Kidney (tissue), 14 donors: ENCODE results near the gene DDA1. TPM values are rescaled to one million over a fixed set of nuclear protein-coding genes. Genes with fewer than 3 reads are reported as not detected.

ENCODE experiments used
- DNase-seq, 5 donors: peaks; one replicate each; pipeline ENCODE4 v3.0.0-alpha.2; 2013 to 2020
- FAIRE-seq: peaks from 2 replicates; lab custom pipeline; 2012; peaks lifted over from hg19 to GRCh38; lab: Jason Lieb, UNC
- H3K27ac ChIP-seq, 2 donors: one replicate each; pipeline ENCODE4 v1.7.0; 2013; ENCODE audit warnings: low read depth in 2 of 2, low read length in 2 of 2, inconsistent platforms in 1 of 2
- H3K27me3 ChIP-seq: one replicate; pipeline ENCODE4 v1.7.1; 2013; ENCODE audit warnings: low read length, inconsistent platforms; ENCODE audit not compliant: control insufficient read depth, insufficient read depth
- H3K36me3 ChIP-seq, 3 donors: one replicate each; pipeline versions ENCODE4 v1.7.0 to v1.7.1; 2013; ENCODE audit warnings: low read length in 3 of 3, control low read depth in 1 of 3, inconsistent platforms in 1 of 3; ENCODE audit not compliant: insufficient read depth in 3 of 3, control insufficient read depth in 2 of 3
- H3K4me1 ChIP-seq, 3 donors: one replicate each; pipeline versions ENCODE4 v1.7.0 to v1.7.1; 2013; ENCODE audit warnings: low read length in 3 of 3, inconsistent platforms in 1 of 3, low read depth in 1 of 3; ENCODE audit not compliant: control insufficient read depth in 2 of 3, insufficient read depth in 2 of 3
- H3K4me3 ChIP-seq, 3 donors: one replicate each; pipeline versions ENCODE4 v1.7.0 to v1.8.1; 2013; ENCODE audit warnings: low read length in 3 of 3, control low read depth in 1 of 3, inconsistent platforms in 1 of 3
- H3K9ac ChIP-seq, 3 donors: one replicate each; pipeline versions ENCODE4 v1.7.0 to v1.7.1; 2013; ENCODE audit warnings: low read length in 3 of 3, control low read depth in 1 of 3, inconsistent platforms in 1 of 3
- H3K9me3 ChIP-seq, 3 donors: one replicate each; pipeline versions ENCODE4 v1.7.0 to v1.7.1; 2013; ENCODE audit warnings: low read length in 3 of 3, control low read depth in 1 of 3, inconsistent platforms in 1 of 3; ENCODE audit not compliant: control insufficient read depth in 2 of 3, insufficient read depth in 1 of 3
- intact Hi-C: fragments of 100-400 bp; cut with DNase I; formaldehyde crosslinking; loops from one replicate; pipeline ENCODE4 v1.11.1; 2022
- polyA plus RNA-seq: library from polyadenylated mRNA; stranded (reverse); fragments of 350-450 nt; fragmentation: Illumina TruSeq; extraction: RNeasy Lipid Tissue Mini Kit (QIAGEN cat#74804); gene quantifications from one replicate; pipeline ENCODE4 v1.2.3, GENCODE V29; 2014; ENCODE audit warnings: low read depth, low replicate concordance; ENCODE audit not compliant: insufficient read depth
- total RNA-seq: library from RNA; stranded (reverse); fragmentation: NEBNext Ultra II Directional; extraction: Animal tissue kit (Norgen Biotek cat#: 25700); gene quantifications from one replicate; pipeline ENCODE4 v1.2.1, GENCODE V29; 2021
- TF ChIP-seq, protein P1 (sequence below): IDR thresholded peaks from 3 replicates; pipeline ENCODE4 v1.5.1; 2012; ENCODE audit warnings: mild to moderate bottlenecking, moderate library complexity, borderline replicate concordance; ENCODE audit not compliant: insufficient read depth; ENCODE audit errors: extremely low read depth
- donor health status: control.
- donor health status: control.
- donor health status: control.
- donor health status: control.
- donor health status: control.
- donor health status: DM: yes; HTN: yes; CAD: no.
- donor health status: Normal renal cell carcinoma (clear cell type).

The DDA1 gene
- total and polyA plus RNA-seq, 2 donors from 2014 or later: 27.7 to 35.9 TPM

DNA sequence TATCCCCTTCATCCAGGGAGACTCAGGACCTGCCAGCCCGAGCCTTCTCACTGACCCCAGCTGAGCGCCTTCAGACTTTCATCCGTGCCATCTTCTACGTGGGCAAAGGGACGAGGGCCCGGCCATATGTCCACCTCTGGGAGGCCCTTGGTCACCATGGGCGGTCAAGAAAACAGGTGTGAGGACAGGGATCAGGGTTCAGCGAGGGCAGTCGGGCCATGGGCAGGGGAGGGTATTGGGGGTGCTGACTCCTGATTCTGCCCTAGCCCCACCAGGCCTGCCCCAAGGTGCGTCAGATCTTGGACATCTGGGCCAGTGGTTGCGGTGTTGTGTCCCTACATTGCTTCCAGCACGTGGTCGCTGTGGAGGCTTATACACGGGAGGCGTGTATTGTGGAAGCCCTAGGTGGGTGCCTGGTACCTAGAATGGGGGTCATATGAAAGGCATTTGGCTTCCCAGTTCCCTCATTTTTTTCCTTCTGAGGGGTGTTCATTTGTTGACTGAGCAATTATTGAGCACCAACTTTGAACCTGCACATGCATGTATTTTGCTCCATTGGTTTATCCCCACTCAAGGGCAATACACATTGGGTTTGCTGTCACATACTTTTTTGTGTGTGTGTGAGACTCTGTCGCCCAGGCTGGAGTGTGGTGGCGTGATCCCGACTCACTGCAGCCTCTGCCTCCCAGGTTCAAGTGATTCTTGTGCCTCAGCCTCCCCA, 23.8 kb upstream of the DDA1 start:
- Histone ChIP-seq H3K36me3 (no peaks in the 10 kb centered on the region), H3K4me1 (peaks cover 0 to 4% (median 0%) of the 10 kb centered on the region in 3 donors), H3K9me3 (no peaks in the 10 kb centered on the region), H3K27ac (no peak overlapping the region), H3K9ac (no peak overlapping the region), H3K4me3 (no peak overlapping the region), H3K27me3 (peaks cover 2% of the 10 kb centered on the region)
- no peak for FAIRE-seq
- TF ChIP-seq, protein P1, sequence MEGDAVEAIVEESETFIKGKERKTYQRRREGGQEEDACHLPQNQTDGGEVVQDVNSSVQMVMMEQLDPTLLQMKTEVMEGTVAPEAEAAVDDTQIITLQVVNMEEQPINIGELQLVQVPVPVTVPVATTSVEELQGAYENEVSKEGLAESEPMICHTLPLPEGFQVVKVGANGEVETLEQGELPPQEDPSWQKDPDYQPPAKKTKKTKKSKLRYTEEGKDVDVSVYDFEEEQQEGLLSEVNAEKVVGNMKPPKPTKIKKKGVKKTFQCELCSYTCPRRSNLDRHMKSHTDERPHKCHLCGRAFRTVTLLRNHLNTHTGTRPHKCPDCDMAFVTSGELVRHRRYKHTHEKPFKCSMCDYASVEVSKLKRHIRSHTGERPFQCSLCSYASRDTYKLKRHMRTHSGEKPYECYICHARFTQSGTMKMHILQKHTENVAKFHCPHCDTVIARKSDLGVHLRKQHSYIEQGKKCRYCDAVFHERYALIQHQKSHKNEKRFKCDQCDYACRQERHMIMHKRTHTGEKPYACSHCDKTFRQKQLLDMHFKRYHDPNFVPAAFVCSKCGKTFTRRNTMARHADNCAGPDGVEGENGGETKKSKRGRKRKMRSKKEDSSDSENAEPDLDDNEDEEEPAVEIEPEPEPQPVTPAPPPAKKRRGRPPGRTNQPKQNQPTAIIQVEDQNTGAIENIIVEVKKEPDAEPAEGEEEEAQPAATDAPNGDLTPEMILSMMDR: no peak
- intact Hi-C loops: loop anchor here (10.0 kb wide), 1 partner anchor 221 kb away; no protein-coding TSS in a partner anchor
- DNase-seq: no peak

DNA sequence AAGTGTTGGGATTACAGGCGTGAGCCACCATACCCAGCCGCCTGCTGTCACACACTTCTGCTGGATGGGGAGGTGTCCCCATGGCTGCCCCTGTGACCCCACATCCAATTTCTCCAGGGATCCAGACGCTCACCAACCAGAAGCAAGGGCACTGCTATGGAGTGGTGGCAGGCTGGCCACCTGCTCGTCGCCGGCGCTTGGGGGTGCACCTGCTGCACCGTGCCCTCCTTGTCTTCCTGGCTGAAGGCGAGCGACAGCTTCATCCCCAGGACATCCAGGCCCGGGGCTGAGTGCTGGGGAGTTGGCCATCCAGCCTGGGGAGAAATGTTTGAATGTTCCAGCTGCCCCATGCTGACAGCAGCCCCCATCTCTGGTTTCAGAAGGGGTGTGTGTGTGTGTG, 23.1 kb upstream of the DDA1 start:
- Histone ChIP-seq H3K9ac (no peak overlapping the region), H3K4me3 (no peak overlapping the region), H3K27me3 (peaks cover 2% of the 10 kb centered on the region), H3K36me3 (no peaks in the 10 kb centered on the region), H3K27ac (no peak overlapping the region), H3K9me3 (no peaks in the 10 kb centered on the region), H3K4me1 (peaks cover 0 to 4% (median 0%) of the 10 kb centered on the region in 3 donors)
- FAIRE-seq (no peak), DNase-seq (no peak)
- TF ChIP-seq, protein P1: no peak
- intact Hi-C loops: loop anchor here (10.0 kb wide), 1 partner anchor 221 kb away; no protein-coding TSS in a partner anchor

DNA sequence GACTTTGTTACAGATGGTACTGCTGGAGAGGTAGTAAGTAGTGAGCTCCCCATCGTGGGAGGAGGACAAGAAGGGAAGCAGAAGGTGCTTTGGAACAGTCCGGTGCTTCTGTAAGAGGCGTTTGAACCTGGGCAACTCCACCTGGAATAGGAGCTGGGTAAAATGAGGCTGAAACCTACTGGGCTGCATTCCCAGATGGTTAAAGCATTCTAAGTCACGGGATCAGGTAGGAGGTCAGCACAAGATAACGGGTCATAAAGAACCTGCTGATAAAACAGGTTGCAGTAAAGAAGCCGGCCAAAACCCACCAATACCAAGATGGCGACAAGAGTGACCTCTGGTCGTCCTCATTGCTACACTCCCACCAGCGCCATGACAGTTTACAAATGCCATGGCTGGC, 22.6 kb upstream of the DDA1 start:
- H3K27me3 ChIP-seq: peaks cover 2% of the 10 kb centered on the region
- H3K9me3 ChIP-seq: no peaks in the 10 kb centered on the region
- DNase-seq: no peak
- no peak for FAIRE-seq
- H3K27ac ChIP-seq: no peak overlapping the region
- no peaks in the 10 kb centered on the region for H3K36me3 ChIP-seq
- no peak overlapping the region for H3K4me3 ChIP-seq
- TF ChIP-seq, protein P1: no peak
- intact Hi-C loops: loop anchor here (10.0 kb wide), 1 partner anchor 222 kb away; no protein-coding TSS in a partner anchor
- H3K4me1 ChIP-seq: peaks cover 0 to 4% (median 0%) of the 10 kb centered on the region in 3 donors
- H3K9ac ChIP-seq: no peak overlapping the region
